Right ventricle myocardium superior (tissue), 1 donor: ENCODE measurements around the gene OPTN. TPM values are rescaled to one million over a fixed set of nuclear protein-coding genes. Genes with fewer than 3 reads are reported as not detected.
A peak's percentile ranks its signal among the peaks of the same experiment; 100 is the strongest.

Experiments used
- ATAC-seq: fragments of 200-7000 bp; cut with Tn5 transposase; one replicate; pipeline ENCODE4 v1.9.1; 2020; ENCODE audit warnings: mild to moderate bottlenecking; ENCODE audit not compliant: poor library complexity
- DNase-seq: peaks from one replicate; pipeline ENCODE4 v3.0.0-alpha.2; 2020
- intact Hi-C: fragments of 100-400 bp; cut with DNase I; formaldehyde crosslinking; loops from one replicate; pipeline ENCODE4 v1.11.2; 2022
- total RNA-seq: library from RNA; stranded (reverse); fragmentation: NEBNext Ultra II Directional; extraction: Animal tissue kit (Norgen Biotek cat#: 25700); gene quantifications from one replicate; pipeline ENCODE4 v1.2.1, GENCODE V29; 2021
- donor health status: DM: no; HTN: yes; CAD: no; lungs with severe emphysema.

The OPTN gene
- total RNA-seq, 1 donor from 2014 or later, result 149 TPM

DNA sequence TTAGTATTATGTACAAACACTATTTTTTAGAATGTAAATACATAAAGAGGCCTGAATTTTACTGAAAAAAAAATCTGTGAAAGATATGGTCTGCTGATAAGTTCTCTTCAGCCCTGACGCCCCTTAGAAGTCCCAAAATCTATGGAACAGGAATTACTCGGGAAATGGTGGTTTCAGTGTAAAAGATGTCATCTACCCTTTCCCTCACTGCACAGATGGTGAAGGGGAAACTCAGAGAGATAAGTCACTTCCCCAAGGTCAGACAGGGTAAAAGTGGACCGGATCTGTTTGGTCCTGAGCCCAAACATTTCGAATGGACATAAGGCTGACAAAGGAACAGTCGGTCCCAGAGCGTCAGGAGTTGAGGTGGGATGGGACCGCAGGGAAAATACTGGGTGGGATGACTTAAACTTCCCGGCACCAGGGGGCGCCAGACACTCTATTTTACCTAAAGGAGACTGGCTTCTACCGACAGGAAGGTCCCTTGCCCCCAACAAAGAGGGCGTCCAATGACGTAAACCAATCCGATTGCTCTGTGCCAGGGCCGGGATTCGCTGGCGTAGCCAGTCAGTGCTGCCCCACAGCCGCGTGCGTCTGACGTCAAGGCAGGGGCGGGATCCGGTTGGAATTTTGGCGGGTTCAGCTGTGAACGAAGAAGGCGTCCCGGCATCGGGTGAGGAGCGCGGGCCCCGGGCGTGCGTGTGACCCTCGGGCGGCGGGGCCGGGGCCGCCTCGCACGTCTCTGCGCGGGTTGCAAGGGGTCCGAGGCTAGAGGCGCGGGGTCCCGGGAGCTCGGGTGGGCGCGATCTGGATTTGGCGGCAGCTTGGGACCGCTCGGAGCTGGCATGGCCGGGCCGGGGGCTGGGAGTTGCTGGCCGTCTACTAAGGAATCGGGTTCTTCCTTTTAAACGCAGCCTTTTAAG lies 61.2 kb downstream of the OPTN start, which contains the start of gene MCM10:
Gene MCM10 (plus strand): TSS at position 625 of the 923 bp plus-strand sequence. CDS start 2,645 bp downstream, outside the sequence.
- ATAC-seq (peak; percentile 100), DNase-seq (peak; percentile 97)
- intact Hi-C loops, result loop anchor here (10.0 kb wide), 2 partner anchors 144 to 374 kb away; partner anchors contain the start of gene PHYH

DNA sequence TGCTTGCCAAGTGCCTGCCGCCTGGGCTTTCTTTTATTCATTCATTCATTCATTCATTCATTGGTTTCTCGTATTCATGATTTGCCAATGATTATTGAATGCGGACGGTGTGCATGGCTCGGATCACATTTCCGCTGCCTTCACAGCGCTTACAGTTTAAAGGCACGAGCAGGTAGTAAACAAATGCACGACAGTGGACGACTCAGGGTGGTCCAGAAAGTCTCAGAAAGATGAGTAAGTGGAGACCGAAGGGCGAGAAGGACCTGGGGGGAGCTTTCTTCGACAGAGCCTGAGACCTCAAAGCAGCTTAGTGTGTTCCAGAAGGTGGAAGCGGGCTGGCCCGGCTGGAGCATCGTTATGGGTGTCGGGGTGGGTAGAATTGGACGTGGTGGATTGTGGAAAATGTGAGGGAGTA lies 61.9 kb downstream of the OPTN start:
- no peak for ATAC-seq
- no peak for DNase-seq
- intact Hi-C loops, result loop anchor here (10.0 kb wide), 2 partner anchors 143 to 373 kb away; partner anchors contain the start of gene PHYH

DNA sequence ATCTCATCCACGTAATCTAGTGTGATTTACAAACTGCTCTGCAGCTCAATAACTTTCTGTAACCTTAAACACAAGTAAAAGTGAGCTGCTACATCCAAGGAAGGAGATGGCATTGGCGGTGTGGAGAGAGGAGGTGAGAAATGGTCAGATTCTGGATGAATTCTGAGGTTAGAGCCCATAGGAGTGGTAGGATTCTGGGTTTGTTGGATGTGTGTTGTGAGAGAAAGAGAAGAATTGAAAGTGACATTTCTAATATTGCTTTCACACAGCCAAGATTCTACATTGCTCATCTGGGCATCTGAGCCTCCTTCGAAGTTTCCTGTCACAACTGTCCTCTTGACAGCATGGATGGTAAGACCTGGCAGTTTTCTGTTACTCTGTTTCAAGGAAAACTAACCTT lies 63.9 kb downstream of the OPTN start:
- intact Hi-C loops, result loop anchor here (10.0 kb wide), 2 partner anchors 141 to 371 kb away; partner anchors contain the start of gene PHYH
- ATAC-seq, result no peak
- no peak for DNase-seq

DNA sequence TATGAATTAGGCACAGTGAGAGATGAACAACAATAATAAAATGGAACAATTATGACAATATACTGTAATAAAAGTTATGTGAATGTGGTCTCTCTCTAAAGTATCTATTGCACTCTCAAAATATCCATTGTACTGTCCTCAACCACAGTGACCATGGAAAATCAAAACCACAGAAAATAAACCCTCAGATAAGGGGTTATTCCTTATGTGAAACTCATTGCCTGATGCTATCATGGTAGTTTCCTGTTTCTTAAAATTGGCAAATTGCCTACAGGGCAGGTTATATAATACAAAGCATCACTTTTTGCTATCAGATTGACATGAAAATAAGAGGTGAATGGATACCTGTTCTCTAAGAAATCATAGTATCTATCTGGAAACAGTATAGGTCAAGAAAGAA lies 65.2 kb downstream of the OPTN start:
- intact Hi-C loops, result loop anchor here (10.0 kb wide), 2 partner anchors 140 to 370 kb away; partner anchors contain the start of gene PHYH
- DNase-seq (no peak), ATAC-seq (no peak)

DNA sequence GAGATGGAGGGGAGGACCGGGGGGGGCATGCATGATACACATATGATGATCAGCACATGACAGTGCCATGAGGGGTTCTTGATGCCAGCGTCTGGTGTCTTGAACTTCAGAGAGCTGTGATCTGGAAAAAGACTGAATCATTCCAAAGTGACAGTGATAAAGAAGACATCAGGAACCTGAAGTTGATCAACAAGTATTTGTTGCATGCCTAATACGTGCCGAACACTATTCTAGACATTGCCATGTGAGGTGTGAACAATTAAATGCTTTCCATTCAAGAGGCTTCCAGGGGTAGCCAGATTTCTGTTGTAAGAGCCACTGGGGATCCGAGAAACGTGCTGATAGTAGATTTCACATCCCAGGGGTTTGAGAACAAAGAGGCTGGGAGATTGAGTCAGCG lies 67.6 kb downstream of the OPTN start:
- ATAC-seq, result no peak
- no peak for DNase-seq
- intact Hi-C loops, result loop anchor here (10.0 kb wide), 2 partner anchors 137 to 367 kb away; partner anchors contain the start of gene PHYH

DNA sequence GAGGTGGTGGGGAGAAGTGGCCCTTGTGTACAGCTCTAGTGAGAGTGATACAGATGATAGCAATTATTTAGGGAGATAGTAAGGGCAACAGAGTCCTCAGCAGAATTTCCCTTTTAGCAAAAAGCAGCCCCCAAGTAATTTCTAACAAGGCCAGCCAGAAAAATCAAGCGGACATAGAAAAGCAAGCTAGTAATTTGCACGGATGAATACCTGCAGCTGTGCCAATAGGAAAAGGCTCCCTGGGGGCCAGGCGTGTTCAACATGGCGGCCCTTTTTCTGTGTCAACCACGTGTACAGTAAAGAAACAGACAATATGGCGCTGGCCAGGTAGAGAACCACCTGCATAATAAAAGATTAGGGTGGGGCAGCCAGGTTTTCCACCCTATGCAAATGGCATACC lies 68.8 kb downstream of the OPTN start:
- intact Hi-C loops, result loop anchor here (10.0 kb wide), 2 partner anchors 136 to 366 kb away; partner anchors contain the start of gene PHYH
- ATAC-seq, result no peak
- DNase-seq, result no peak

DNA sequence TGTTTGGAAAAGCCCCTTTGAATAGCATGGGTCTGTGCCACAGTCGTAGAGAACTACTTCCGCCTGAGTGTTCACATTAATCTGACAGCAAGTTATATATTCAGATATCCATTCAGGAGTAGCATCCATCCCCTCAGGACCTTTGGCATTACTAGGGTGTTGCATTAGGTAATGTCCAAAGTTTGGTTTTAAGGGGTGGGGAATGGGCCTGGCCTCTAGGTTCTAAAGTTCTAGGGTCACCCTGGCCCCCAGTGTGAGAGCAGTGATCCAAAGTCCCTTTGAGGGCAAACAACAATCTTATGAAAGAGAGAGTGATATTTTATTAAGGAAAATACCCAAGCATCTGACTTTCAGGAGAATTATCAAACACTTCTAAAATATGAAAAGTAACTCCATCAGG lies 73.7 kb downstream of the OPTN start:
- intact Hi-C loops, result no loop called here
- no peak for ATAC-seq
- no peak for DNase-seq

DNA sequence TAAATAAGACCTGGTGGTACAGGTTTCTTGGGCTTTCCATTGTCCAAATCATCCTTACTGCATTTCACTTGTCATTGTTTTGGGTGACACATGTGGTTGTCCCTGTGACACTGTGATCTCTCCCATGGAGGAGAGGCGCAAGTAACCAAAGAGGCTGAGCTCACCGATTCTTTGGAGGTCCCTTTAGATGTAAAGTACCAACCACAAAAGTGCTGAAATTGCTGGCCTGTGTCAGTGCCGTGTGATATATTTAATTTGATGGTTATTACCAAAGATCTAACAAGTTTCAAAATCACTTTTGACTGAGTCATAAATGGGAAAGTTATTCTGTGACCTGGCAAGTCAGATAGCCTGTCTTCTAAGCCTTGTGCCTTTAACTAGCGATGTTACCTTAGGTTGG lies 80.8 kb downstream of the OPTN start:
- intact Hi-C loops, result no loop called here
- DNase-seq, result no peak
- no peak for ATAC-seq

DNA sequence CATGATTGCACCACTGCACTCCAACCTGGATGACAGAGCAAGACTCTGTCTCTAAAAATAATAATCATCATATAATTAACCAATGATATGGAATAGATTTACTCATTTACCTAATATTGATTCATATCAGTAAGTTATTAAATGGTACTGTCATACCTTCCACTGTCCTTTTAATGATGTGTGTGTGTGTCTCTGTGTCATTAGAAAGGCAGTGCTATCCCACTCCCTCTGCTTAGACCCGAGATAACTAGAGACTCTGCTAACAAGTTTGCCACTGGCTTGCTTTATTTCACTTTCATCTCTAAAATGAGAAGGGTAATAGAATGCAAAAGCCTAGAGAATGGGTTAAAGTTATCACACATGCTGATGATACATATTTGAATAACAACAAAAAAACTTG lies 82.5 kb downstream of the OPTN start:
- no peak for DNase-seq
- intact Hi-C loops, result no loop called here
- no peak for ATAC-seq

DNA sequence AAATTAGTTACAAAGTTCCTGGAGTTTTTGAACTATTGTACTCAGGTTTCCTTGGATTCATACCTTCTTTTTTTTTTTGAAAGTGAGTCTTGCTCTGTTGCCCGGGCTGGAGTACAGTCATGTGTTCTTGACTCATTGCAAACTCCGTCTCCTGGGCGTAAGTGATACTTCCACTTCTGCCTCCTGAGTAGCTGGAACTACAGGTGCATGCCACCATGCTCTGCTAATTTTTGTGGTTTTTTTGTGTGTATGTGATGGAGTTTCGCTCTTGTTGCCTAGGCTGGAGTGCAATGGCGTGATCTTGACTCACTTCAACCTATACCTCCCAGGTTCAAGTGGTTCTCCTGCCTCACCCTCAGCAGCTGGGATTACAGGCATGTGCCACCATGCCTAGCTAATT lies 83.7 kb downstream of the OPTN start:
- ATAC-seq (no peak), DNase-seq (no peak)
- intact Hi-C loops, result no loop called here

DNA sequence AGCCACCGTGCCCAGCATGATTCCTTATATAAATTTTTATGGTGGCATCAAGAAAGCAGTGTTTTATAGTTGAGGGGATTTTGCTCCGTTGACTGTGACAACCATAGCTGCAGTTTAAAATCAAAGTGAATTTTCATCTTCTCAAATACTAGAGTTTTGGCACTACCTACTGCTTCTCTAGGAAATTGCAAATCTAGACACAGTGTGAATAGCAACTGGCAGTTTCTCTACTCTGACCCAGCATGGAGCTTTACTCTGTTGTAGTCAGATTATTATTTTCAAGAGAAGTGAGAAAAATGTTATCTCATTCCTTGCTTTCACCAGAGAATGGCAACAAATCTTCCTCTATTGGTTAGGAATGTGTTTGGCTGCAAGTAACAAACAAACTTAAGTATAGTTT lies 84.3 kb downstream of the OPTN start:
- DNase-seq (no peak), ATAC-seq (no peak)
- intact Hi-C loops, result no loop called here

DNA sequence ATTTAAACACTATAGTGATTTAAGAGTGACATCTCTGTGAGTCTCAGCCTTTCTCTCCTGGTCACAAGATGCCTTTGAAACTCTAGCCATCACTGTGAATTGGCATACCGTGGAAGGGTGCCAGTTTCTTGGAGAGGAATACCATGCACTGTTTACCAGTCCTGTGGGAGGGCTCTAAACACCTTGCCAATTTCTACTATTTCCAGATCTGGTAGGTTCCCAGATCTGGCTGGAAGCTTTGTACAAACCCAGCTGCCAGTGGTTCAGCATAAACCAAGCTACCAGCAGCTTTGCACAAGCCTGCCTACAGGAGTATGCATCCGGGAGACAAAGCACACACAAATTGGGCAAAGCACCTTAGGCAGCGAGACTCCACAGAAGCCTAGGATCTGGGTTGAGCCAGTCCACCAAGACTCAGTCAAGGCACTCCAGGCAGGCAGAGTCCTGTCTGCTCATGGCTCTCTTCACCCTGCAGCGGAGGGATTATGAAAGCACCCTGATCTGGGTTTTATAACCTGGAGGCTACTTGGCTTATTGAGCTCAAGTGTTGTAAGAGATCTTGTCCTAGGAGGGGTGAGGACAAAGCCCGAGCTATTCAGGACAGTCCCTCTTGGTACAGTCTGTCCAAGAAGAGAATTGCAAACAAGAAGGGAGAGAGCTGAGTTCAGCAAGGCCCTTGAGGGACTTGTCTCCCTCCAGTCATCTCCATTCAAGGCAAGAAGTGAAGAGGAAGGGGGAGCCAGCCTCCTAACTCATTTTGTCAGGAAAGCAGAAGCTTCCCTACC lies 85.0 kb downstream of the OPTN start:
- ATAC-seq (peak; percentile 52), DNase-seq (no peak)
- intact Hi-C loops, result no loop called here

DNA sequence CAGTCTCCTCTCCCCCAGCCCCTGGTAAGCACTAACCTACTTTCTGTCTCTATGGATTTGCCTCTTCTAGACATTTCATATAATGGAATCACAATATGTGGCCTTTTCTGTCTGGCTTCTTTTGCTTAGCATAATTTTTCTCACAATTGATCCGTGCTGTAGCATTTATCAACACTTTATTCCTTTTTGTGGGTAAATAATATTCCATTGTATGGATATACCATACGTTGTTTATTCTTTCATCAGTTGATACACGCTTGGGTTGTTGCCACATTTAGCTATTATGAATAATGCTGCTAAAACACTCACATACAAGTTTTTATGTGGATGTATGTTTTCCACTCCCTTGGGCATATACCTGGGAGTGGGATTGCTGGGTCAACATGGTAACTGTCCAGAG lies 87.2 kb downstream of the OPTN start:
- DNase-seq (no peak), ATAC-seq (no peak)
- intact Hi-C loops, result no loop called here

Other genes with a start within 250 kb of the OPTN start
- 3.7 TPM for gene CCDC3, start 98.5 kb upstream of the OPTN start, total RNA-seq
- gene MCM10, start 61.4 kb downstream of the OPTN start, total RNA-seq, result 0.30 TPM
- not detected for gene UCMA, start 134.2 kb downstream of the OPTN start, total RNA-seq
- gene PHYH, start 199.9 kb downstream of the OPTN start, total RNA-seq, result 181 TPM
- gene SEPHS1, start 248.1 kb downstream of the OPTN start, total RNA-seq, result 27.8 TPM